ENCODE measurements around the gene ACOT7.

ACOT7 gene

GRCh38 chr1:6267686-6268322 is 125.8 kb downstream of the ACOT7 start:
- ATAC-seq (ENCODE audit: insufficient read depth, low read depth) (no peak), DNase-seq (no peak)
- Histone ChIP-seq H3K79me2 (ENCODE audit: insufficient read depth, low read length) (no peaks in the 10 kb centered on the region), H3K36me3 (ENCODE audit: insufficient read depth, low read length) (peaks cover 70% of the 10 kb centered on the region), H2AFZ (ENCODE audit: low read depth, low read length) (no peak overlapping the region), H3K4me1 (ENCODE audit: insufficient read depth, low read length) (no peaks in the 10 kb centered on the region), H3K9ac (ENCODE audit: low read depth, low read length) (no peak overlapping the region), H3K4me2 (ENCODE audit: insufficient read depth, low read length) (no peak overlapping the region), H4K20me1 (ENCODE audit: insufficient read depth, low read length) (peaks cover 72% of the 10 kb centered on the region), H3K4me3 (ENCODE audit: low read depth in 1 of 2, low read length in 2 of 2) (no peak overlapping the region), H3K27me3 (ENCODE audit: insufficient read depth, low read length, poor library complexity) (no peaks in the 10 kb centered on the region), H3K27ac (ENCODE audit: low read length) (no peak overlapping the region), H3K9me3 (ENCODE audit: insufficient read depth, low read length, severe bottlenecking) (no peaks in the 10 kb centered on the region)
- no peak for TF ChIP-seq EZH2 (IDR thresholded peaks at IDR 0.05; ENCODE audit: borderline replicate concordance, low read depth, low read length, severe bottlenecking)

GRCh38 chr1:6266641-6267040 is 126.9 kb downstream of the ACOT7 start:
- H3K27me3 ChIP-seq (ENCODE audit: insufficient read depth, low read length, poor library complexity), result no peaks in the 10 kb centered on the region
- no peak for ATAC-seq (ENCODE audit: insufficient read depth, low read depth)
- H3K36me3 ChIP-seq (ENCODE audit: insufficient read depth, low read length), result peaks cover 59% of the 10 kb centered on the region
- H4K20me1 ChIP-seq (ENCODE audit: insufficient read depth, low read length), result peaks cover 75% of the 10 kb centered on the region
- H3K4me3 ChIP-seq (ENCODE audit: low read depth in 1 of 2, low read length in 2 of 2), result no peak overlapping the region
- H3K4me1 ChIP-seq (ENCODE audit: insufficient read depth, low read length), result no peaks in the 10 kb centered on the region
- no peaks in the 10 kb centered on the region for H3K79me2 ChIP-seq (ENCODE audit: insufficient read depth, low read length)
- no peak for DNase-seq
- H3K4me2 ChIP-seq (ENCODE audit: insufficient read depth, low read length), result no peak overlapping the region
- no peak overlapping the region for H2AFZ ChIP-seq (ENCODE audit: low read depth, low read length)
- no peak overlapping the region for H3K27ac ChIP-seq (ENCODE audit: low read length)
- TF ChIP-seq EZH2 (IDR thresholded peaks at IDR 0.05; ENCODE audit: borderline replicate concordance, low read depth, low read length, severe bottlenecking) (no peak), CTCF (IDR thresholded peaks at IDR 0.05; ENCODE audit: borderline replicate concordance, extremely low read depth, low read length, poor library complexity, severe bottlenecking) (no peak)
- no peaks in the 10 kb centered on the region for H3K9me3 ChIP-seq (ENCODE audit: insufficient read depth, low read length, severe bottlenecking)
- no peak overlapping the region for H3K9ac ChIP-seq (ENCODE audit: low read depth, low read length)

- Histone ChIP-seq H3K27ac (ENCODE audit: low read length) (no peak overlapping the region), H3K27me3 (ENCODE audit: insufficient read depth, low read length, poor library complexity) (no peaks in the 10 kb centered on the region), H3K4me3 (ENCODE audit: low read depth in 1 of 2, low read length in 2 of 2) (no peak overlapping the region), H4K20me1 (ENCODE audit: insufficient read depth, low read length) (peaks cover 61% of the 10 kb centered on the region), H3K9me3 (ENCODE audit: insufficient read depth, low read length, severe bottlenecking) (no peaks in the 10 kb centered on the region), H3K36me3 (ENCODE audit: insufficient read depth, low read length) (peaks cover 46% of the 10 kb centered on the region), H3K9ac (ENCODE audit: low read depth, low read length) (no peak overlapping the region), H3K4me1 (ENCODE audit: insufficient read depth, low read length) (peaks cover 7% of the 10 kb centered on the region; the same call in 1 of the 2 replicates), H3K4me2 (ENCODE audit: insufficient read depth, low read length) (no peak overlapping the region), H3K79me2 (ENCODE audit: insufficient read depth, low read length) (no peaks in the 10 kb centered on the region), H2AFZ (ENCODE audit: low read depth, low read length) (no peak overlapping the region)
- DNase-seq (no peak), ATAC-seq (ENCODE audit: insufficient read depth, low read depth) (no peak)
- no peak for TF ChIP-seq EZH2 (IDR thresholded peaks at IDR 0.05; ENCODE audit: borderline replicate concordance, low read depth, low read length, severe bottlenecking)
- no peak for TF ChIP-seq CTCF (IDR thresholded peaks at IDR 0.05; ENCODE audit: borderline replicate concordance, extremely low read depth, low read length, poor library complexity, severe bottlenecking)
These were observed 128.4 kb downstream of the ACOT7 start for GRCh38 chr1:6265151-6265550.

GRCh38 chr1:6263716-6264115 is 129.9 kb downstream of the ACOT7 start:
- no peak for TF ChIP-seq EZH2 (IDR thresholded peaks at IDR 0.05; ENCODE audit: borderline replicate concordance, low read depth, low read length, severe bottlenecking)
- no peak for TF ChIP-seq CTCF (IDR thresholded peaks at IDR 0.05; ENCODE audit: borderline replicate concordance, extremely low read depth, low read length, poor library complexity, severe bottlenecking)
- H3K4me1 ChIP-seq (ENCODE audit: insufficient read depth, low read length), result peaks cover 14% of the 10 kb centered on the region
- H3K4me3 ChIP-seq (ENCODE audit: low read depth in 1 of 2, low read length in 2 of 2), result no peak overlapping the region
- no peak for ATAC-seq (ENCODE audit: insufficient read depth, low read depth)
- no peaks in the 10 kb centered on the region for H3K9me3 ChIP-seq (ENCODE audit: insufficient read depth, low read length, severe bottlenecking)
- H3K27ac ChIP-seq (ENCODE audit: low read length), result no peak overlapping the region
- H3K27me3 ChIP-seq (ENCODE audit: insufficient read depth, low read length, poor library complexity), result no peaks in the 10 kb centered on the region
- H3K36me3 ChIP-seq (ENCODE audit: insufficient read depth, low read length), result peaks cover 41% of the 10 kb centered on the region
- peaks cover 66% of the 10 kb centered on the region for H4K20me1 ChIP-seq (ENCODE audit: insufficient read depth, low read length)
- no peak overlapping the region for H3K9ac ChIP-seq (ENCODE audit: low read depth, low read length)
- no peaks in the 10 kb centered on the region for H3K79me2 ChIP-seq (ENCODE audit: insufficient read depth, low read length)
- no peak overlapping the region for H2AFZ ChIP-seq (ENCODE audit: low read depth, low read length)
- DNase-seq, result no peak
- no peak overlapping the region for H3K4me2 ChIP-seq (ENCODE audit: insufficient read depth, low read length)
